H9 (cell line): Measurements from ENCODE around the gene SCAF1. TPM values are rescaled to one million over a fixed set of nuclear protein-coding genes. Genes with fewer than 3 reads are reported as not detected.

ENCODE experiments used
- DNase-seq: peaks from one replicate; pipeline ENCODE4 v3.0.0-alpha.2; 2017
- H2AFZ ChIP-seq: one replicate; pipeline ENCODE4 v1.6.1; 2013; ENCODE audit warnings: mild to moderate bottlenecking, low read length, control low read depth, moderate library complexity
- H2AK5ac ChIP-seq: 2 replicates; pipeline ENCODE4 v1.6.1; 2013; ENCODE audit warnings: low read length, control low read depth, mixed read lengths; ENCODE audit not compliant: insufficient read length
- H2BK120ac ChIP-seq: one replicate; pipeline ENCODE4 v1.6.1; 2013; ENCODE audit warnings: low read depth, mild to moderate bottlenecking, low read length, control low read depth, inconsistent platforms; ENCODE audit not compliant: poor library complexity, severe bottlenecking
- H2BK12ac ChIP-seq: 2 replicates; pipeline ENCODE4 v1.6.1; 2013; ENCODE audit warnings: low read length, control low read depth, mixed read lengths, low read depth; ENCODE audit not compliant: insufficient read length
- H2BK15ac ChIP-seq: 2 replicates; pipeline ENCODE4 v1.6.1; 2013; ENCODE audit warnings: low read depth, low read length, control low read depth
- H2BK20ac ChIP-seq: one replicate; pipeline ENCODE4 v1.6.1; 2013; ENCODE audit warnings: low read depth, mild to moderate bottlenecking, low read length, control low read depth, inconsistent platforms; ENCODE audit not compliant: poor library complexity, severe bottlenecking
- H2BK5ac ChIP-seq: 2 replicates; pipeline ENCODE4 v1.6.1; 2013; ENCODE audit warnings: low read length, control low read depth, mixed read lengths; ENCODE audit not compliant: insufficient read length
- H3K14ac ChIP-seq: 2 replicates; pipeline ENCODE4 v1.6.1; 2013; ENCODE audit warnings: low read length, control low read depth; ENCODE audit not compliant: insufficient read depth
- H3K18ac ChIP-seq: 2 replicates; pipeline ENCODE4 v1.6.1; 2013; ENCODE audit warnings: low read depth, mild to moderate bottlenecking, mixed read lengths, low read length, control low read depth; ENCODE audit not compliant: insufficient read length
- H3K23ac ChIP-seq: 2 replicates; pipeline ENCODE4 v1.6.1; 2013; ENCODE audit warnings: low read length, control low read depth, mixed read lengths, low read depth; ENCODE audit not compliant: insufficient read length
- H3K23me2 ChIP-seq: 2 replicates; pipeline ENCODE4 v1.6.1; 2013; ENCODE audit warnings: low read depth, mild to moderate bottlenecking, mixed read lengths, low read length, control low read depth; ENCODE audit not compliant: insufficient read length, poor library complexity, severe bottlenecking
- H3K27ac ChIP-seq: 2 replicates; pipeline ENCODE4 v1.5.1; 2013; ENCODE audit warnings: low read length, control low read depth, mixed read lengths, low read depth; ENCODE audit not compliant: insufficient read length
- H3K27me3 ChIP-seq: 2 replicates; pipeline ENCODE4 v1.6.1; 2013; ENCODE audit warnings: low read length, control low read depth, inconsistent platforms; ENCODE audit not compliant: insufficient read depth
- H3K4ac ChIP-seq: 2 replicates; pipeline ENCODE4 v1.6.1; 2013; ENCODE audit warnings: low read depth, mild to moderate bottlenecking, control low read depth, inconsistent platforms, low read length, moderate library complexity
- H3K4me1 ChIP-seq: 2 replicates; pipeline ENCODE4 v1.6.1; 2013; ENCODE audit warnings: low read length, control low read depth, inconsistent platforms; ENCODE audit not compliant: insufficient read depth
- H3K4me2 ChIP-seq: 2 replicates; pipeline ENCODE4 v1.6.1; 2013; ENCODE audit warnings: low read length, control low read depth, mixed read lengths; ENCODE audit not compliant: insufficient read length, insufficient read depth
- H3K56ac ChIP-seq: 2 replicates; pipeline ENCODE4 v1.6.1; 2013; ENCODE audit warnings: low read depth, mild to moderate bottlenecking, mixed read lengths, low read length, control low read depth; ENCODE audit not compliant: insufficient read length
- H3K79me1 ChIP-seq: 2 replicates; pipeline ENCODE4 v1.6.1; 2013; ENCODE audit warnings: low read depth, mild to moderate bottlenecking, moderate library complexity, low read length, control low read depth, inconsistent platforms; ENCODE audit not compliant: insufficient read depth, poor library complexity, severe bottlenecking
- H3K79me2 ChIP-seq: 2 replicates; pipeline ENCODE4 v1.6.1; 2013; ENCODE audit warnings: low read length, control low read depth, inconsistent platforms; ENCODE audit not compliant: insufficient read depth
- H3K9ac ChIP-seq: 2 replicates; pipeline ENCODE4 v1.6.1; 2013; ENCODE audit warnings: low read length, control low read depth, mixed read lengths; ENCODE audit not compliant: insufficient read length; ENCODE audit errors: extremely low read depth
- H3K9me3 ChIP-seq: one replicate; pipeline ENCODE4 v1.6.1; 2013; ENCODE audit warnings: low read depth, low read length, inconsistent platforms; ENCODE audit not compliant: control insufficient read depth
- H3T11ph ChIP-seq: one replicate; pipeline ENCODE4 v1.6.1; 2013; ENCODE audit warnings: mild to moderate bottlenecking, low read length, control low read depth, inconsistent platforms
- H4K20me1 ChIP-seq: one replicate; pipeline ENCODE4 v1.6.1; 2013; ENCODE audit not compliant: control insufficient read depth, insufficient read length, insufficient read depth
- H4K5ac ChIP-seq: 2 replicates; pipeline ENCODE4 v1.6.1; 2013; ENCODE audit warnings: low read depth, mild to moderate bottlenecking, mixed read lengths, low read length, control low read depth; ENCODE audit not compliant: insufficient read length
- H4K8ac ChIP-seq: replicated peaks from 2 replicates; pipeline ENCODE4 v1.6.1; 2013; ENCODE audit warnings: low read length, control low read depth, mixed read lengths, low read depth; ENCODE audit not compliant: insufficient read length
- H4K91ac ChIP-seq: 2 replicates; pipeline ENCODE4 v1.6.1; 2013; ENCODE audit warnings: low read depth, mild to moderate bottlenecking, moderate library complexity, mixed read lengths, low read length, control low read depth; ENCODE audit not compliant: insufficient read length
- H3K27ac Mint-ChIP-seq, 3 experiments: 2 replicates in 2 of 3; 3 replicates in 1 of 3; pipeline ENCODE4 v1.8.0; 2020 to 2021; ENCODE audit warnings: mixed read lengths in 3 of 3, mild to moderate bottlenecking in 1 of 3, moderate library complexity in 1 of 3
- H3K27me3 Mint-ChIP-seq: 2 replicates; pipeline ENCODE4 v1.8.0; 2021; ENCODE audit warnings: low read depth, mild to moderate bottlenecking, moderate library complexity, mixed read lengths
- H3K36me3 Mint-ChIP-seq, 3 experiments: 2 replicates in 2 of 3; 3 replicates in 1 of 3; pipeline ENCODE4 v1.8.0; 2020 to 2021; ENCODE audit warnings: low read depth in 3 of 3, mixed read lengths in 3 of 3; ENCODE audit not compliant: insufficient read depth in 1 of 3
- H3K4me1 Mint-ChIP-seq, 2 experiments: 2 replicates each; pipeline ENCODE4 v1.8.0; 2020; ENCODE audit warnings: mixed read lengths in 2 of 2
- H3K4me3 Mint-ChIP-seq, 2 experiments: 2 replicates in 1 of 2; 3 replicates in 1 of 2; pipeline ENCODE4 v1.8.0; 2020 to 2021; ENCODE audit warnings: mild to moderate bottlenecking in 2 of 2, mixed read lengths in 2 of 2, moderate library complexity in 1 of 2
- H3K9me3 Mint-ChIP-seq, 2 experiments: 2 replicates in 1 of 2; 3 replicates in 1 of 2; pipeline ENCODE4 v1.8.0; 2020; ENCODE audit warnings: mild to moderate bottlenecking in 2 of 2, mixed read lengths in 2 of 2, moderate library complexity in 1 of 2
- CTCF ChIP-seq: fragments of 200-600 bp; sonication (generic); conservative IDR thresholded peaks from 3 replicates; pipeline ENCODE4 v1.8.0; 2021; ENCODE audit warnings: antibody characterized with exemption, mild to moderate bottlenecking
- WGBS: extraction: QIAGEN DNeasy Blood & Tissue Kit; methylation state at CpG from one replicate; pipeline ENCODE4 v1.1.7; 2013; ENCODE audit warnings: missing lambda C conversion rate, low lambda C conversion rate, mixed read lengths; ENCODE audit not compliant: insufficient read length; ENCODE audit errors: extremely low coverage; 5-methylcytosine and 5-hydroxymethylcytosine counted together
- total RNA-seq: library from RNA; stranded (reverse); gene quantifications from 2 replicates; pipeline ENCODE4 v1.2.1, GENCODE V29; 2021

SCAF1 gene
- total RNA-seq, 1 experiment from 2014 or later, result 85.3 TPM

- no peak overlapping the region for H2BK12ac ChIP-seq
- H3K79me2 ChIP-seq, result peaks cover 9% of the 10 kb centered on the region
- no peak overlapping the region for H3T11ph ChIP-seq
- no CpG with 5 or more reads among the region's 17 CpGs for WGBS
- TF ChIP-seq CTCF, result no peak
- no peak overlapping the region for H3K9ac ChIP-seq
- H2BK120ac ChIP-seq, result no peak overlapping the region
- H4K8ac ChIP-seq, result no peak overlapping the region
- Mint-ChIP-seq H3K4me1 (peaks cover 23 to 28% of the 10 kb centered on the region in 2 experiments), H3K27ac (peak overlapping the region in 1 of 3 experiments; percentile 56; a peak in 1 of 7 replicates), H3K27me3 (no peaks in the 10 kb centered on the region), H3K36me3 (peaks cover 24 to 62% (median 48%) of the 10 kb centered on the region in 3 experiments), H3K4me3 (no peak overlapping the region), H3K9me3 (no peaks in the 10 kb centered on the region; a peak in 1 of 5 replicates)
- H3K14ac ChIP-seq, result no peak overlapping the region
- H4K20me1 ChIP-seq, result no peaks in the 10 kb centered on the region
- H3K56ac ChIP-seq, result no peak overlapping the region
- no peak overlapping the region for H2BK5ac ChIP-seq
- H2BK15ac ChIP-seq, result no peak overlapping the region
- no peak overlapping the region for H2BK20ac ChIP-seq
- H3K4me2 ChIP-seq, result no peak overlapping the region
- peaks cover 8% of the 10 kb centered on the region for H3K23me2 ChIP-seq
- no peaks in the 10 kb centered on the region for H3K9me3 ChIP-seq
- no peak overlapping the region for H2AK5ac ChIP-seq
- H4K91ac ChIP-seq, result no peak overlapping the region
- H2AFZ ChIP-seq, result no peak overlapping the region
- H3K18ac ChIP-seq, result no peak overlapping the region
- H4K5ac ChIP-seq, result no peak overlapping the region
- no peak overlapping the region for H3K27ac ChIP-seq
- DNase-seq, result no peak
- H3K27me3 ChIP-seq, result no peaks in the 10 kb centered on the region
- no peaks in the 10 kb centered on the region; the same call in 1 of the 2 replicates for H3K4me1 ChIP-seq
- H3K4ac ChIP-seq, result no peak overlapping the region
- H3K23ac ChIP-seq, result no peak overlapping the region
- H3K79me1 ChIP-seq, result peaks cover 13% of the 10 kb centered on the region
Observed at GRCh38 chr19:49646586-49646985, 4.6 kb downstream of the SCAF1 start.
